Left lung (tissue), 10 donors: ENCODE measurements around the gene ZNF660. TPM values are rescaled to one million over a fixed set of nuclear protein-coding genes. Genes with fewer than 3 reads are reported as not detected.

ENCODE experiments used
- ATAC-seq: fragments of 200-7000 bp; cut with Tn5 transposase; one replicate; pipeline ENCODE4 v1.9.1; 2020; ENCODE audit warnings: moderate library complexity
- DNase-seq, 4 donors: peaks; one replicate each; pipeline ENCODE4 v3.0.0-alpha.2; 2013 to 2020
- H3K27ac ChIP-seq, 2 donors: fragments of 200-600 bp; sonication (generic) in 1 of 2; one replicate each; pipeline versions ENCODE4 v1.5.0 to v1.8.0; 2020 to 2021
- H3K27me3 ChIP-seq, 2 donors: fragments of 200-600 bp; sonication (generic) in 1 of 2; one replicate each; pipeline versions ENCODE4 v1.5.0 to v1.8.0; 2020 to 2021
- H3K36me3 ChIP-seq, 2 donors: fragments of 200-600 bp; sonication (generic) in 1 of 2; one replicate each; pipeline versions ENCODE4 v1.5.0 to v1.8.0; 2020 to 2021
- H3K4me1 ChIP-seq, 2 donors: fragments of 200-600 bp; one replicate each; pipeline ENCODE4 v1.8.0; 2021
- H3K4me3 ChIP-seq, 2 donors: fragments of 200-600 bp; sonication (generic) in 1 of 2; one replicate each; pipeline versions ENCODE4 v1.5.0 to v1.8.0; 2020 to 2021; ENCODE audit warnings: mild to moderate bottlenecking in 1 of 2
- H3K9me3 ChIP-seq, 2 donors: fragments of 200-600 bp; sonication (generic) in 1 of 2; one replicate each; pipeline versions ENCODE4 v1.5.0 to v1.8.0; 2020 to 2021
- CTCF ChIP-seq, 2 donors: fragments of 200-600 bp; sonication (generic) in 1 of 2; IDR thresholded peaks; one replicate each; pipeline versions ENCODE4 v1.5.0 to v1.8.0; 2021; ENCODE audit warnings: antibody characterized with exemption in 2 of 2
- intact Hi-C, 2 donors: fragments of 100-400 bp; cut with DNase I; formaldehyde crosslinking; loops; one replicate each; pipeline versions ENCODE4 v1.11.2 to v1.14.2; 2022
- polyA plus RNA-seq, 6 donors: library from polyadenylated mRNA; unstranded; fragments of 120-200 nt; gene quantifications; one replicate each; pipeline ENCODE4 v1.2.1, GENCODE V29; 2013; ENCODE audit not compliant: insufficient read length in 6 of 6
- total RNA-seq, 2 donors: library from RNA; stranded (reverse); fragmentation: NEBNext Ultra II Directional; extraction: Animal tissue kit (Norgen Biotek cat#: 25700); gene quantifications; one replicate each; pipeline ENCODE4 v1.2.1, GENCODE V29; 2021
- donor health status: DM: no; HTN: yes; CAD: no.
- donor health status: DM: no; HTN: no; CAD: no.

Gene ZNF660
- total and polyA plus RNA-seq, 8 donors: 2.8 to 27.9 (median 16.3) TPM

- intact Hi-C loops: no loop called here
- Histone ChIP-seq H3K4me3 (no peak overlapping the region), H3K4me1 (no peaks in the 10 kb centered on the region), H3K27me3 (no peaks in the 10 kb centered on the region), H3K9me3 (peaks cover 0 to 91% of the 10 kb centered on the region in 2 donors), H3K36me3 (peaks cover 0 to 36% of the 10 kb centered on the region in 2 donors), H3K27ac (no peak overlapping the region)
- TF ChIP-seq CTCF (IDR thresholded peaks at IDR 0.05): no peak
- ATAC-seq (no peak), DNase-seq (peak in 2 of 4 donors; percentile 34 to 56)
Measured at GRCh38 chr3:44596621-44597020, 11.9 kb downstream of the ZNF660 start.

DNA sequence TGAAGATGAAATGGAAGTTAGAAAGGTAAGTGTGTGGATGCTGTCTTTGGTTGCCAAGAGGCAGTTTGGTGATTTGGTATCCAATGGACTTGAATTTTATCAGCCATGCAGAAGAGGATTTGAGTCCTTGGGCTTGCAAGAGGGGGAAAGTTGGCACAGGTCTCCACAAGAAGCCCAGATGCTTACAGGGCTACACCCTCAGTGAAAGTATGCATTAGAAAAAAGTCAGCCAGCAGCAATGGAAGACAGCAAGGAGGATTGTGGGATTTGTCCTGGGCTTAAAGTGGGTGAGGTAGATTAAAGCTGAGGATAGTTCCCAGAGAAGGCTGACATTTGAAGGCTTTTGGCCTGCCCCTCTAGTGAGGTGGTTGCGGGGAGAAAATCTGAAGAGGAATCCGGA, 17.0 kb downstream of the ZNF660 start:
- Histone ChIP-seq H3K36me3 (peaks cover 0 to 9% of the 10 kb centered on the region in 2 donors), H3K27ac (no peak overlapping the region), H3K4me3 (no peak overlapping the region), H3K4me1 (no peaks in the 10 kb centered on the region), H3K9me3 (peaks cover 0 to 44% of the 10 kb centered on the region in 2 donors), H3K27me3 (no peaks in the 10 kb centered on the region)
- intact Hi-C loops: no loop called here
- ATAC-seq (no peak), DNase-seq (no peak)
- no peak for TF ChIP-seq CTCF (IDR thresholded peaks at IDR 0.05)

- intact Hi-C loops: no loop called here
- DNase-seq (no peak), ATAC-seq (no peak)
- no peaks in the 10 kb centered on the region for H3K27me3 ChIP-seq
- TF ChIP-seq CTCF (IDR thresholded peaks at IDR 0.05): no peak
- peaks cover 0 to 6% of the 10 kb centered on the region in 2 donors for H3K9me3 ChIP-seq
- H3K4me1 ChIP-seq: no peaks in the 10 kb centered on the region
- H3K27ac ChIP-seq: no peak overlapping the region
- H3K4me3 ChIP-seq: no peak overlapping the region
- peaks cover 0 to 5% of the 10 kb centered on the region in 2 donors for H3K36me3 ChIP-seq
Measured at GRCh38 chr3:44612678-44613077, 27.9 kb downstream of the ZNF660 start.

DNA sequence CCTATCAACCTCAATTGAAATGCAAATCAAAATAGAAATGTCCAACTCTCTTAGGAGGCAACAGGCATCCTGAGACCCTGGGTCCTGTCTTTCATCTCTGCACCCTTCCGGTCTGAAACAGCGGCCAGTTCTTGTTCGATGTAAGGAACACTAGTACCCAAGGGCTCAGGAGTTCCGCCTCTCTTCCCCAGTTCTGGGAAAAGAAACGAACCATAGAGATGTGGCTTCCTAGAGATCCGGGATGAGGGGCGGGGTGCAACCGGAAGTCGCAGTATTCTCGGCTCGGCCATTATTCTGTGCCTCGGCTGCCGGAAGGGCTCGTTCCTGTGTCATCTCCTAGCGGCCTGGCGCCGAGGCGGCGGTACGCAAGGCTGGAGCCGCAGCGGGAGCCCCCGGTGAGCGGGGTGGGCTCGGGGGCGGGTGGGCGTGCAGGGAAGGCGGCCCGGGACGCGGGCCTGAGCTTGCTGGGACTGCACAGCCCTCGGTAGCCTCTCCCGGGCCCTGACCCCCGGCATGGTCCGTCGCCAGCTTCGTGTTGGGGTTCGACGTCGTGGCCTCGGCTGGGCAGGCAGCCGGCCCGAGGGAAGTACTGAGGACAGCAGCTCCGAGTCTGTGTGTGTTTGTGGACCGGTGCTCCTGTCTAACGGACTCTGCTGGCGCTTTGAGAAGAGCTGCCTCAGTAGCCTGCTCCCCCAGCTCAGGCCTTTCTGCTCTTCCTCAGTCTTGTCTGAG, 40.2 kb downstream of the ZNF660 start, which contains the start of gene ZNF197:
ZNF197 (plus strand) TSS at position 288 of the 732 bp plus-strand sequence. CDS start 4,119 bp downstream, outside the sequence.
- Histone ChIP-seq H3K4me3 (peak within 1 kb of the TSS; percentile 74 to 90), H3K27me3 (no peaks in the 10 kb centered on the region), H3K9me3 (no peaks in the 10 kb centered on the region), H3K4me1 (peaks cover 10 to 24% of the 10 kb centered on the region in 2 donors), H3K36me3 (peaks cover 0 to 10% of the 10 kb centered on the region in 2 donors), H3K27ac (peak within 1 kb of the TSS; percentile 86 to 89)
- intact Hi-C loops: no loop called here
- DNase-seq (peak; percentile 83 to 92 (median 90)), ATAC-seq (peak; percentile 98)
- no peak for TF ChIP-seq CTCF (IDR thresholded peaks at IDR 0.05)

DNA sequence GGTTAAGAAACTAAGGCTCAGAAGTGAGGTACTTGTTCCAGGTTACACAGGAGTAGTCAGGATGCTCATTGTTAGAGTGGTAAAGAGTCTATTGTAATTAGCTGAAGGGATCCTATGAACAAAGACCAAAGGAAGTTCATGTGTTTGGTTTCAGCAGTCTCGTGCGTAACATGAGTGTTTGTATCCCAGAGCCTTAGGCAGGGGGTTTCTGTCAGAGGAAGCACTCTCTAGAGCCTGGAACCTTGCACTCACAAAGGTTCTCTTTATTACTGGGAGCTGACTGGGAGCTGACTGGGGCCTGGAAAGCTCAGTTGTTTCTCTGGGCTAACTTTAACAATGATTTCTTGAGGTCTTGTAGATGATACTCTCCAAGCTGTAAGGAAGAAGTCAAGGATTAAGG, 44.0 kb downstream of the ZNF660 start:
- no peaks in the 10 kb centered on the region for H3K9me3 ChIP-seq
- peaks cover 10 to 24% of the 10 kb centered on the region in 2 donors for H3K4me1 ChIP-seq
- ATAC-seq: no peak
- no peak for DNase-seq
- no peaks in the 10 kb centered on the region for H3K27me3 ChIP-seq
- H3K4me3 ChIP-seq: no peak overlapping the region
- H3K27ac ChIP-seq: no peak overlapping the region
- intact Hi-C loops: no loop called here
- peaks cover 0 to 48% of the 10 kb centered on the region in 2 donors for H3K36me3 ChIP-seq
- TF ChIP-seq CTCF (IDR thresholded peaks at IDR 0.05): no peak
